Hepatocyte (in vitro differentiated cells): ENCODE data around the gene RHOBTB3. TPM values are rescaled to one million over a fixed set of nuclear protein-coding genes. Genes with fewer than 3 reads are reported as not detected.

Source experiments
- DNase-seq: peaks from one replicate; pipeline ENCODE4 v3.0.0-alpha.2; 2016; ENCODE audit warnings: low spot score
- H2AFZ ChIP-seq: fragments of 200-600 bp; sonication (generic); 2 replicates; pipeline ENCODE4 v1.6.0; 2016; ENCODE audit warnings: antibody characterized with exemption, mild to moderate bottlenecking
- H3K27ac ChIP-seq: fragments of 200-600 bp; sonication (generic); 2 replicates; pipeline ENCODE4 v1.5.1; 2016; ENCODE audit warnings: mild to moderate bottlenecking
- H3K27me3 ChIP-seq: fragments of 200-600 bp; sonication (generic); 2 replicates; pipeline ENCODE4 v1.6.1; 2016
- H3K36me3 ChIP-seq: fragments of 200-600 bp; sonication (generic); replicated peaks from 2 replicates; pipeline ENCODE4 v1.5.1; 2016; ENCODE audit warnings: low read depth; ENCODE audit not compliant: insufficient read depth
- H3K4me1 ChIP-seq: fragments of 200-600 bp; sonication (generic); 2 replicates; pipeline ENCODE4 v1.5.1; 2016; ENCODE audit warnings: mild to moderate bottlenecking, moderate library complexity; ENCODE audit not compliant: insufficient read depth
- H3K4me2 ChIP-seq: fragments of 200-600 bp; sonication (generic); 2 replicates; pipeline ENCODE4 v1.6.0; 2016
- H3K4me3 ChIP-seq: fragments of 200-600 bp; sonication (generic); 2 replicates; pipeline ENCODE4 v1.5.1; 2016; ENCODE audit warnings: mild to moderate bottlenecking
- H3K79me2 ChIP-seq: fragments of 200-600 bp; sonication (generic); 2 replicates; pipeline ENCODE4 v1.6.0; 2017; ENCODE audit warnings: mild to moderate bottlenecking
- H3K9me2 ChIP-seq: fragments of 200-600 bp; sonication (generic); replicated peaks from 2 replicates; pipeline ENCODE4 v1.6.0; 2017; ENCODE audit warnings: mild to moderate bottlenecking; ENCODE audit not compliant: insufficient read depth
- H3K9me3 ChIP-seq: fragments of 200-600 bp; sonication (generic); 2 replicates; pipeline ENCODE4 v1.5.1; 2016; ENCODE audit warnings: low read depth, mild to moderate bottlenecking
- H4K20me1 ChIP-seq: fragments of 200-600 bp; sonication (generic); 2 replicates; pipeline ENCODE4 v1.6.0; 2016; ENCODE audit warnings: mild to moderate bottlenecking; ENCODE audit not compliant: insufficient read depth, poor library complexity, severe bottlenecking
- CTCF ChIP-seq: fragments of 200-600 bp; sonication (generic); IDR thresholded peaks from 2 replicates; pipeline ENCODE4 v1.5.1; 2016; ENCODE audit warnings: antibody characterized with exemption, mild to moderate bottlenecking; ENCODE audit not compliant: poor library complexity
- EZH2 ChIP-seq: fragments of 200-600 bp; sonication (generic); IDR thresholded peaks from 2 replicates; pipeline ENCODE4 v1.6.1; 2016; ENCODE audit warnings: antibody characterized with exemption, mild to moderate bottlenecking, borderline replicate concordance
- EZH2phosphoT487 ChIP-seq: fragments of 200-600 bp; sonication (generic); IDR thresholded peaks from one replicate; pipeline ENCODE4 v1.6.1; 2018; ENCODE audit warnings: antibody characterized with exemption, mild to moderate bottlenecking, low read depth, moderate library complexity; ENCODE audit not compliant: unreplicated experiment, severe bottlenecking
- WGBS: methylation state at CpG from one replicate; pipeline ENCODE4 v1.1.6; 2016; ENCODE audit warnings: low lambda C conversion rate; ENCODE audit errors: missing lambda C conversion rate; 5-methylcytosine and 5-hydroxymethylcytosine counted together
- polyA plus RNA-seq: library from polyadenylated mRNA; unstranded; fragments of >200 nt; fragmentation: Nextera tagmentation; extraction: Ambion mirVana; gene quantifications from 2 replicates; pipeline ENCODE4 v1.2.1, GENCODE V29; 2016
- total RNA-seq: library from RNA; depleted of rRNA; stranded (reverse); fragments of >200 nt; gene quantifications from 2 replicates; pipeline ENCODE4 v1.2.3, GENCODE V29; 2014

The RHOBTB3 gene
- total and polyA plus RNA-seq, 2 experiments from 2014 or later, result 91.3 to 126 TPM

GRCh38 chr5:95823218-95823737 is 92.1 kb downstream of the RHOBTB3 start:
- TF ChIP-seq CTCF (no peak), EZH2 (no peak), EZH2phosphoT487 (no peak)
- no peaks in the 10 kb centered on the region for H3K9me3 ChIP-seq
- H4K20me1 ChIP-seq, result peaks cover 4% of the 10 kb centered on the region
- H3K36me3 ChIP-seq, result no peaks in the 10 kb centered on the region
- H3K4me3 ChIP-seq, result no peak overlapping the region
- H3K27me3 ChIP-seq, result no peaks in the 10 kb centered on the region
- H3K4me1 ChIP-seq, result peaks cover 37% of the 10 kb centered on the region
- WGBS, result 55% methylated on average over 7 of the region's 7 CpGs
- no peaks in the 10 kb centered on the region for H3K9me2 ChIP-seq
- peak overlapping the region; percentile 5 for H2AFZ ChIP-seq
- peak overlapping the region; percentile 95 for H3K27ac ChIP-seq
- peaks cover 35% of the 10 kb centered on the region for H3K79me2 ChIP-seq
- DNase-seq, result no peak
- H3K4me2 ChIP-seq, result peak overlapping the region; percentile 89

GRCh38 chr5:95823738-95824609 is 92.8 kb downstream of the RHOBTB3 start:
- TF ChIP-seq EZH2, result no peak
- no peak for TF ChIP-seq CTCF
- TF ChIP-seq EZH2phosphoT487, result no peak
- peaks cover 4% of the 10 kb centered on the region for H4K20me1 ChIP-seq
- H3K4me1 ChIP-seq, result peaks cover 32% of the 10 kb centered on the region
- no peaks in the 10 kb centered on the region for H3K9me2 ChIP-seq
- H2AFZ ChIP-seq, result peak overlapping the region; percentile 14
- no peak overlapping the region for H3K4me3 ChIP-seq
- peak; percentile 89 for DNase-seq
- WGBS, result 24% methylated on average over 12 of the region's 12 CpGs
- H3K9me3 ChIP-seq, result no peaks in the 10 kb centered on the region
- H3K27me3 ChIP-seq, result no peaks in the 10 kb centered on the region
- H3K4me2 ChIP-seq, result peak overlapping the region; percentile 89
- H3K79me2 ChIP-seq, result peaks cover 28% of the 10 kb centered on the region
- peak overlapping the region; percentile 95 for H3K27ac ChIP-seq
- H3K36me3 ChIP-seq, result no peaks in the 10 kb centered on the region

GRCh38 chr5:95824747-95825146 is 93.6 kb downstream of the RHOBTB3 start:
- Histone ChIP-seq H3K36me3 (no peaks in the 10 kb centered on the region), H3K27me3 (no peaks in the 10 kb centered on the region), H3K27ac (peak overlapping the region; percentile 95), H3K79me2 (peaks cover 21% of the 10 kb centered on the region), H3K4me3 (no peak overlapping the region), H3K9me3 (no peaks in the 10 kb centered on the region), H3K4me1 (peaks cover 30% of the 10 kb centered on the region), H3K4me2 (peak overlapping the region; percentile 89), H2AFZ (peak overlapping the region; percentile 14), H4K20me1 (peaks cover 4% of the 10 kb centered on the region), H3K9me2 (no peaks in the 10 kb centered on the region)
- 92% methylated on average over 5 of the region's 5 CpGs for WGBS
- no peak for DNase-seq
- TF ChIP-seq CTCF, result no peak
- no peak for TF ChIP-seq EZH2
- no peak for TF ChIP-seq EZH2phosphoT487
